ENCODE data around the gene GPHN. TPM values are rescaled to one million over a fixed set of nuclear protein-coding genes. Genes with fewer than 3 reads are reported as not detected.

GPHN gene
- total and polyA plus RNA-seq, 2 of the 8 experiments (the other 6 are each of a cell fraction or from before 2014, with no cell fraction given): 6.0 to 16.0 TPM

DNA sequence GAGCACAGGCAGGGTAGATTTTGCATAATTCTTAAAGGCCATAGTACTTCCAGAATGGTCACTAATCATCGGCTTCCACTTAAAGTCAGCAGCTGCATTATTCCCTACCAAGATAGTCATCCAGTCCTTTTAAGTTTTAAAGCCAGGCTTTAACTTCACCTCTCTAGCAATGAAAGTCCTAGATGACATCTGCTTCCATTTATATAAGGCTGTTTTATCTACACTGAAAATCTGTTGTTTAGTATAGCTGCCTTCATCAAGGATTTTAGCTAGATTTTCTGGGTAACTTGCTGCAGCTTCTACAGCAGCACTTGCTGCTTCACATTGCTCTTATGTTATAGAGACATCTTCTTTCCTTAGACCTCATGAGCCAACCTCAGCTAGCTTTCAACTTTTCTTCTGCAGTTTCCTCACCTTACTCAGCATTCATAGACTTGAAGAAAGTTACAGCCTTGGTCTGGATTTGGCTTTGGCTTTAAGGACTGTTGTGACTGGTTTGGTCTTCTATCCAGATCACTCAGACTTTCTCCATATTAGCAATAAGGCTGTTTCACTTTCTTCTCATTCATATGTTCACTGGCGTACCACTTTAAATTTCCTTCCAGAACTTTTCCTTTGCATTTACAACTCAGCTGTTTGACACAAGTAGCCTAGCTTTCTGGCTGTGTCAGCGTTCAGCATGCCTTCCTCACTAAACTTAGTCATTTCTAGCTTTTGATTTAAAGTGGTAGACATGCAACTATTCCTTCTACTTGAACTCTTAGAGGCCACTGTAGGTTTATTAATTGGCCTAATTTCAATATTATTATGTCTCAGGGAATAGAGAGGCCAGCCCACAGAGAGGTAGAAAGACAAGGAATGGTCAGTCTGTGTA is 471.4 kb downstream of the GPHN start (continued):
- TF ChIP-seq, protein P1, sequence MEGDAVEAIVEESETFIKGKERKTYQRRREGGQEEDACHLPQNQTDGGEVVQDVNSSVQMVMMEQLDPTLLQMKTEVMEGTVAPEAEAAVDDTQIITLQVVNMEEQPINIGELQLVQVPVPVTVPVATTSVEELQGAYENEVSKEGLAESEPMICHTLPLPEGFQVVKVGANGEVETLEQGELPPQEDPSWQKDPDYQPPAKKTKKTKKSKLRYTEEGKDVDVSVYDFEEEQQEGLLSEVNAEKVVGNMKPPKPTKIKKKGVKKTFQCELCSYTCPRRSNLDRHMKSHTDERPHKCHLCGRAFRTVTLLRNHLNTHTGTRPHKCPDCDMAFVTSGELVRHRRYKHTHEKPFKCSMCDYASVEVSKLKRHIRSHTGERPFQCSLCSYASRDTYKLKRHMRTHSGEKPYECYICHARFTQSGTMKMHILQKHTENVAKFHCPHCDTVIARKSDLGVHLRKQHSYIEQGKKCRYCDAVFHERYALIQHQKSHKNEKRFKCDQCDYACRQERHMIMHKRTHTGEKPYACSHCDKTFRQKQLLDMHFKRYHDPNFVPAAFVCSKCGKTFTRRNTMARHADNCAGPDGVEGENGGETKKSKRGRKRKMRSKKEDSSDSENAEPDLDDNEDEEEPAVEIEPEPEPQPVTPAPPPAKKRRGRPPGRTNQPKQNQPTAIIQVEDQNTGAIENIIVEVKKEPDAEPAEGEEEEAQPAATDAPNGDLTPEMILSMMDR (IDR thresholded peaks at IDR 0.05; ENCODE audit: control extremely low read depth in 1 of 3, insufficient read depth in 1 of 3, low read depth in 1 of 3, low read length in 3 of 3): no peak
- no peak for TF ChIP-seq RBBP5 (IDR thresholded peaks at IDR 0.05; ENCODE audit: borderline replicate concordance, low read depth, low read length)

Data from H1 (cell line).